SK-N-SH (cell line): Measurements from ENCODE around the gene TRPV6. TPM values are rescaled to one million over a fixed set of nuclear protein-coding genes. Genes with fewer than 3 reads are reported as not detected.

Experiments used
- CTCF ChIA-PET: fragments of 300-600, 350-600 bp; formaldehyde crosslinking; extraction: SDS; loops from one replicate; lab custom pipeline; 2021; lab: Yijun Ruan, JAX
- POLR2A ChIA-PET: fragments of 350-600 bp; sonication (Branson Sonifier 250); formaldehyde crosslinking; extraction: SDS; loops from one replicate; lab custom pipeline; 2020; ENCODE audit warnings: antibody characterized with exemption, inconsistent platforms; lab: Yijun Ruan, JAX
- DNase-seq: peaks from one replicate; pipeline ENCODE4 v3.0.0; 2012
- H2AFZ ChIP-seq: fragments of 200-600 bp; sonication (generic); 2 replicates; pipeline ENCODE4 v1.8.1; 2016; ENCODE audit warnings: antibody characterized with exemption, mild to moderate bottlenecking, low read depth
- H3F3A ChIP-seq: fragments of 200-600 bp; sonication (generic); replicated peaks from 2 replicates; pipeline ENCODE3; 2016; ENCODE audit warnings: antibody characterized with exemption, mild to moderate bottlenecking; ENCODE audit not compliant: insufficient read depth
- H3K27ac ChIP-seq, 2 experiments: fragments of 200-500 bp in 1 of 2; fragments of 200-600 bp in 1 of 2; sonication (Bioruptor generic) in 1 of 2; sonication (generic), shearing (Covaris generic) in 1 of 2; 2 replicates each; pipeline versions ENCODE4 v1.5.1 to v1.6.1; 2014 to 2016; ENCODE audit warnings: low read depth in 2 of 2, inconsistent platforms in 1 of 2, low read length in 1 of 2, mild to moderate bottlenecking in 1 of 2, mixed read lengths in 1 of 2
- H3K27me3 ChIP-seq: fragments of 200-600 bp; sonication (generic), shearing (Covaris generic); 2 replicates; pipeline ENCODE4 v1.6.1; 2016; ENCODE audit warnings: mixed run types; ENCODE audit not compliant: insufficient read depth
- H3K36me3 ChIP-seq, 2 experiments: fragments of 200-500 bp in 1 of 2; fragments of 200-600 bp in 1 of 2; sonication (Bioruptor generic) in 1 of 2; sonication (generic) in 1 of 2; replicated peaks in 1 of 2; 2 replicates each; pipeline versions ENCODE3 to v1.5.1; 2014 to 2016; ENCODE audit warnings: low read length in 1 of 2, mild to moderate bottlenecking in 1 of 2; ENCODE audit not compliant: insufficient read depth in 2 of 2, control insufficient read depth in 1 of 2
- H3K4me1 ChIP-seq, 2 experiments: fragments of 200-500 bp in 1 of 2; fragments of 200-600 bp in 1 of 2; sonication (Bioruptor generic) in 1 of 2; sonication (generic), shearing (Covaris generic) in 1 of 2; 2 replicates each; pipeline versions ENCODE4 v1.5.1 to v1.6.1; 2014 to 2016; ENCODE audit warnings: low read depth in 1 of 2, low read length in 1 of 2, mixed run types in 1 of 2; ENCODE audit not compliant: insufficient read depth in 2 of 2, control insufficient read depth in 1 of 2
- H3K4me2 ChIP-seq: fragments of 200-600 bp; sonication (generic), shearing (Covaris generic); 2 replicates; pipeline ENCODE4 v1.6.1; 2017; ENCODE audit warnings: mixed run types
- H3K4me3 ChIP-seq, 2 experiments: fragments of 200-500 bp in 1 of 2; fragments of 200-600 bp in 1 of 2; sonication (Bioruptor generic) in 1 of 2; sonication (generic), shearing (Covaris generic) in 1 of 2; 2 replicates each; pipeline versions ENCODE4 v1.5.1 to v1.8.1; 2014 to 2016; ENCODE audit warnings: low read depth in 2 of 2, inconsistent platforms in 1 of 2, low read length in 1 of 2, mild to moderate bottlenecking in 1 of 2, mixed read lengths in 1 of 2, moderate library complexity in 1 of 2
- H3K79me2 ChIP-seq: fragments of 200-600 bp; sonication (generic); 2 replicates; pipeline ENCODE4 v1.8.1; 2017; ENCODE audit warnings: mild to moderate bottlenecking; ENCODE audit not compliant: insufficient read depth
- H3K9ac ChIP-seq: fragments of 200-600 bp; sonication (generic); 2 replicates; pipeline ENCODE4 v1.6.1; 2017; ENCODE audit warnings: mixed run types
- H3K9me2 ChIP-seq: fragments of 200-600 bp; sonication (generic); 2 replicates; pipeline ENCODE4 v1.6.1; 2017; ENCODE audit warnings: mixed run types
- H3K9me3 ChIP-seq: fragments of 200-600 bp; sonication (generic); 2 replicates; pipeline ENCODE4 v1.6.1; 2017; ENCODE audit warnings: mixed run types, mild to moderate bottlenecking, moderate library complexity
- H4K20me1 ChIP-seq: fragments of 200-600 bp; sonication (generic); 2 replicates; pipeline ENCODE4 v1.6.1; 2017; ENCODE audit warnings: mild to moderate bottlenecking, mixed run types; ENCODE audit not compliant: insufficient read depth
- CHD2 ChIP-seq: fragments of 150-350 bp; IDR thresholded peaks from 2 replicates; pipeline ENCODE4 v1.6.1; 2018; ENCODE audit warnings: low read length; ENCODE audit not compliant: partially characterized antibody
- ELF1 ChIP-seq: IDR thresholded peaks from 2 replicates; pipeline ENCODE4 v1.4.0; 2012
- FOXJ3 ChIP-seq: sonication (generic); formaldehyde crosslinking; IDR thresholded peaks from 2 replicates; pipeline ENCODE4 v1.5.1; 2020; ENCODE audit warnings: mild to moderate bottlenecking, missing genetic modification reagents
- GATA2 ChIP-seq: sonication (generic); formaldehyde crosslinking; IDR thresholded peaks from 2 replicates; pipeline ENCODE4 v1.5.0; 2020; ENCODE audit warnings: mild to moderate bottlenecking, missing genetic modification reagents
- PBX3 ChIP-seq: IDR thresholded peaks from 2 replicates; pipeline ENCODE4; 2012
- REST ChIP-seq: IDR thresholded peaks from 2 replicates; pipeline ENCODE4 v1.6.1; 2012; ENCODE audit warnings: mild to moderate bottlenecking, low read depth, low read length, moderate library complexity
- RXRA ChIP-seq: IDR thresholded peaks from 2 replicates; pipeline ENCODE4 v1.4.0; 2012; ENCODE audit warnings: low read depth, mild to moderate bottlenecking, borderline replicate concordance
- SMC3 ChIP-seq: IDR thresholded peaks from 2 replicates; pipeline ENCODE4 v1.6.1; 2012; ENCODE audit warnings: low read depth, low read length, improper control_type of control experiment
- TCF12 ChIP-seq: IDR thresholded peaks from 2 replicates; pipeline ENCODE4 v1.4.0; 2012
- WGBS: methylation state at CpG from one replicate; pipeline ENCODE4 v1.1.6; 2017; ENCODE audit warnings: low lambda C conversion rate; 5-methylcytosine and 5-hydroxymethylcytosine counted together
- polyA plus RNA-seq, 3 experiments: library from polyadenylated mRNA; depleted of rRNA; stranded (reverse); fragments of >200 nt; gene quantifications; 2 replicates each; pipeline ENCODE4 v1.2.3, GENCODE V29; 2012

TRPV6 gene
- polyA plus RNA-seq, 1 of the 3 experiments (the other 2 are of a cell fraction), result not detected

DNA sequence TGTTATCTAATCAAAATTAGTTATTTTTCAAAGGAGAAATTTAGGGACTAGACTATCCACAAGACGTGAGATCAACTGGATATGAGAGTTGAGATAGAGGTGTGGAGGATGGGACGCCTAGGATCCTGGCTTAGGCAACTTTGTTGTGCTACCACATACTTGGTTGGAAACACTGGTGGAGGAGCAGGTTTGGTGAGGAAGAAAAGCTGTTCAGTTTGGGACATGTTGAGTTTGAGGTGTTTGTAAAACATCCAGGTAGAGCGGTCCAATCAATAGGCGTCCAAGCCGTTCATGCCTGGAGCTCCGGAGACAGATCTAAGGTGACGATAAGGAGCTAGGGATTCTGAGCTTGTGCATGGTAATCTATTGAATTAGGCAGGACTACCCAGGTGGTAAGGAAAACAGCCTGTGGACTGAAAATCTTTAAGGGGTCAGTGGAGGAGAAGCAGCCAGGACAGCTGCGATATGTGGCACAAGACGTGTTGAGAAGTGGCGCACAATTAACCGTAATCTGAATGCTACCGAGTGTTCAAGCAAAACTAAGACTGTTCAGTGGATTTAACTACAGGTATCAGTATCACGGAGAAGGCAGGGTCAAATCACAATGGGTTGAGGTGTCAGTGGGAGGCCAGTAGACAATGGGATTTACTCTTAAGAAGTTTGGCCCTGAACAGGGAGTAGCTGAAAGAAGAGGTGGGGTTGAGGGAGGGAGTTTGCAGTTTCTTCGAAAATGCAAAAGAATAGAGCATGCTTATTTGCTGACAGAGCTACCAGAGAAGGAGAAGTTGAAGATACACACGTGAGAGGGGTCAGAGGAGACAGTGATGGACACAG, 16.1 kb upstream of the TRPV6 start:
- no peaks in the 10 kb centered on the region for H3F3A ChIP-seq
- H3K4me1 ChIP-seq, result no peaks in the 10 kb centered on the region
- no peak overlapping the region for H3K27ac ChIP-seq
- H3K36me3 ChIP-seq, result no peaks in the 10 kb centered on the region
- peaks cover 18% of the 10 kb centered on the region for H3K9me3 ChIP-seq
- no peaks in the 10 kb centered on the region for H4K20me1 ChIP-seq
- H2AFZ ChIP-seq, result no peak overlapping the region
- WGBS, result 32% methylated on average over 15 of the region's 15 CpGs
- ChIA-PET CTCF (interaction anchor here (0.6 to 2.2 kb wide), 4 partner anchors 15 to 313 kb away, joined by 3 to 8 read pairs (median 4); no protein-coding TSS in a partner anchor), POLR2A (no interaction called here)
- no peak for DNase-seq
- H3K79me2 ChIP-seq, result no peaks in the 10 kb centered on the region
- no peak overlapping the region for H3K9ac ChIP-seq
- H3K27me3 ChIP-seq, result peaks cover 16% of the 10 kb centered on the region; the same call in 1 of the 2 replicates
- no peak overlapping the region for H3K4me3 ChIP-seq
- TF ChIP-seq GATA2, result no peak
- no peaks in the 10 kb centered on the region for H3K9me2 ChIP-seq
- H3K4me2 ChIP-seq, result no peak overlapping the region

- TF ChIP-seq CHD2, result no peak
- no peak for TF ChIP-seq PBX3
- TF ChIP-seq REST, result no peak
- TF ChIP-seq SMC3, result no peak
- no peak for TF ChIP-seq RXRA
- no peak for TF ChIP-seq ELF1
- no peak for TF ChIP-seq FOXJ3 (CRISPR knock-in tag)
- TF ChIP-seq TCF12, result no peak
- H3K4me2 ChIP-seq, result no peak overlapping the region
- H2AFZ ChIP-seq, result no peak overlapping the region
- no peaks in the 10 kb centered on the region for H3K9me2 ChIP-seq
- H3F3A ChIP-seq, result no peaks in the 10 kb centered on the region
- peaks cover 6% of the 10 kb centered on the region; the same call in 1 of the 2 replicates for H3K9me3 ChIP-seq
- no peaks in the 10 kb centered on the region for H3K79me2 ChIP-seq
- H3K9ac ChIP-seq, result no peak overlapping the region
- no peaks in the 10 kb centered on the region for H3K36me3 ChIP-seq
- no peak overlapping the region for H3K27ac ChIP-seq
- no peak overlapping the region for H3K4me3 ChIP-seq
- H3K27me3 ChIP-seq, result peaks cover 34% of the 10 kb centered on the region
- no peaks in the 10 kb centered on the region for H4K20me1 ChIP-seq
- WGBS, result 0% methylated on average over 3 of the region's 3 CpGs
- no peak for DNase-seq
- POLR2A ChIA-PET, result no interaction called here
- CTCF ChIA-PET, result interaction anchor here (3.3 kb wide), 1 partner anchor 19 kb away, joined by 17 read pairs; no protein-coding TSS in a partner anchor
- no peaks in the 10 kb centered on the region for H3K4me1 ChIP-seq
Measured at GRCh38 chr7:142899661-142900060, 14.1 kb upstream of the TRPV6 start.
